Stomach (tissue), 19 donors: ENCODE results near the gene BCCIP. TPM values are rescaled to one million over a fixed set of nuclear protein-coding genes. Genes with fewer than 3 reads are reported as not detected.
A peak's percentile ranks its signal among the peaks of the same experiment; 100 is the strongest.

Source experiments
- DNase-seq, 2 donors: peaks; one replicate each; pipeline versions ENCODE4 v3.0.0 to v3.0.0-alpha.2; 2013 to 2019
- H3K27ac ChIP-seq, 5 donors: fragments of 200-600 bp in 4 of 5; sonication (generic) in 4 of 5; one replicate each; pipeline ENCODE4 v1.5.1; 2013 to 2019; ENCODE audit warnings: mild to moderate bottlenecking in 1 of 5, moderate library complexity in 1 of 5
- H3K27me3 ChIP-seq, 3 donors: fragments of 200-600 bp; sonication (generic); one replicate each; pipeline ENCODE4 v1.5.1; 2017 to 2019; ENCODE audit warnings: mixed run types in 1 of 3
- H3K36me3 ChIP-seq, 4 donors: fragments of 200-600 bp; sonication (generic); 1 replicate in 3 of 4; 2 replicates in 1 of 4; pipeline ENCODE4 v1.5.1; 2016 to 2019
- H3K4me1 ChIP-seq, 4 donors: fragments of 200-600 bp; sonication (generic); one replicate each; pipeline ENCODE4 v1.5.1; 2016 to 2019
- H3K4me3 ChIP-seq, 4 donors: fragments of 200-600 bp; sonication (generic) in 3 of 4; one replicate each; pipeline ENCODE4 v1.5.1; 2016 to 2019; ENCODE audit warnings: mild to moderate bottlenecking in 1 of 4
- H3K9me3 ChIP-seq, 4 donors: fragments of 200-600 bp; sonication (generic); one replicate each; pipeline ENCODE4 v1.5.1; 2016 to 2019
- EP300 ChIP-seq: sonication (generic); formaldehyde crosslinking; IDR thresholded peaks from one replicate; pipeline ENCODE4 v1.6.1; 2017; ENCODE audit warnings: antibody characterized with exemption
- POLR2A ChIP-seq, 4 donors: fragments of 450-650 bp; IDR thresholded peaks; one replicate each; pipeline ENCODE4 v1.6.1; 2016; ENCODE audit warnings: antibody characterized with exemption in 4 of 4, control low read depth in 2 of 4, mild to moderate bottlenecking in 1 of 4, moderate library complexity in 1 of 4
- POLR2AphosphoS5 ChIP-seq, 3 donors: sonication (generic); formaldehyde crosslinking; IDR thresholded peaks; one replicate each; pipeline ENCODE4 v1.6.1; 2016; ENCODE audit warnings: antibody characterized with exemption in 3 of 3
- WGBS, 5 donors: extraction: QIAGEN DNeasy Blood & Tissue Kit in 3 of 5; methylation state at CpG; one replicate each; pipeline versions ENCODE4 v1.1.5 to v1.1.7; 2013 to 2018; 5-methylcytosine and 5-hydroxymethylcytosine counted together
- intact Hi-C: fragments of 100-400 bp; cut with DNase I; formaldehyde crosslinking; loops from one replicate; pipeline ENCODE4 v1.15.1; 2023; ENCODE audit warnings: low total_unique reads
- long read RNA-seq, 10 donors: transcript quantifications; one replicate each; lab custom pipeline, GENCODE V29; 2026
- polyA plus RNA-seq, 3 donors: library from polyadenylated mRNA; stranded (reverse); fragments of 200-250 nt; gene quantifications; one replicate each; pipeline ENCODE4 v1.2.3, GENCODE V29; 2013
- total RNA-seq, 5 donors: library from RNA; depleted of rRNA; stranded (reverse); fragments of >200 nt; gene quantifications; one replicate each; pipeline versions ENCODE4 v1.1.0 to v1.2.3, GENCODE V29; 2014 to 2016
- TF ChIP-seq, protein P1 (sequence below), 7 experiments: fragments of 450-650 bp in 4 of 7; fragments of 200-600 bp in 3 of 7; sonication (generic) in 3 of 7; IDR thresholded peaks; one replicate each; pipeline ENCODE4 v1.5.1; 2016 to 2019; ENCODE audit warnings: antibody characterized with exemption in 7 of 7, control low read depth in 2 of 7, mild to moderate bottlenecking in 1 of 7
- donor health status: healthy with polysubstance abuse.
- donor health status: Bipolar disorder and iron deficiency.
- donor health status: healthy.

The BCCIP gene
- 10 to 100 TPM in 2 of 5 donors, 1 to 10 TPM in 3; 4.1 to 53.0 (median 6.7) TPM for total RNA-seq
- 10 to 100 TPM; 60.4 to 75.2 (median 67.5) TPM for polyA plus RNA-seq
- long read RNA-seq, donor 1, partial matches to known transcripts = 18 of 23 reads
- long read RNA-seq, donor 1, other reads (novel, unspliced or antisense) = 0 of 23 reads
- long read RNA-seq, donor 2, transcript BCCIP-202 (7 exons, 2,337 nt) = major isoform, 6 of 48 reads
- long read RNA-seq, donor 2, transcript BCCIP-201 (7 exons, 1,236 nt) = major isoform, 6 of 48 reads
- long read RNA-seq, donor 2, partial matches to known transcripts = 32 of 48 reads
- long read RNA-seq, donor 2, other reads (novel, unspliced or antisense) = 0 of 48 reads
- long read RNA-seq, donor 3, transcript BCCIP-201 (7 exons, 1,236 nt) = major isoform, 5 of 44 reads
- long read RNA-seq, donor 3, partial matches to known transcripts = 34 of 44 reads
- long read RNA-seq, donor 3, other reads (novel, unspliced or antisense) = 0 of 44 reads
- long read RNA-seq, donor 4, partial matches to known transcripts = 0 of 3 reads
- long read RNA-seq, donor 4, other reads (novel, unspliced or antisense) = 0 of 3 reads
- long read RNA-seq, donor 5, transcript BCCIP-202 (7 exons, 2,337 nt) = major isoform, 7 of 35 reads
- long read RNA-seq, donor 5, partial matches to known transcripts = 21 of 35 reads
- long read RNA-seq, donor 5, other reads (novel, unspliced or antisense) = 0 of 35 reads
- long read RNA-seq, donor 6, transcript BCCIP-201 (7 exons, 1,236 nt) = major isoform, 21 of 50 reads
- long read RNA-seq, donor 6, transcript BCCIP-202 (7 exons, 2,337 nt) = minor isoform, 13 of 50 reads
- long read RNA-seq, donor 6, transcript BCCIP-203 (8 exons, 1,433 nt) = minor isoform, 16 of 50 reads
- long read RNA-seq, donor 6, partial matches to known transcripts = 0 of 50 reads
- long read RNA-seq, donor 6, other reads (novel, unspliced or antisense) = 0 of 50 reads
- long read RNA-seq, donor 7, transcript BCCIP-203 (8 exons, 1,433 nt) = major isoform, 5 of 49 reads
- long read RNA-seq, donor 7, transcript BCCIP-202 (7 exons, 2,337 nt) = major isoform, 5 of 49 reads
- long read RNA-seq, donor 7, partial matches to known transcripts = 36 of 49 reads
- long read RNA-seq, donor 7, other reads (novel, unspliced or antisense) = 0 of 49 reads
- long read RNA-seq, donor 8, transcript BCCIP-201 (7 exons, 1,236 nt) = major isoform, 13 of 72 reads
- long read RNA-seq, donor 8, transcript BCCIP-203 (8 exons, 1,433 nt) = minor isoform, 10 of 72 reads
- long read RNA-seq, donor 8, partial matches to known transcripts = 48 of 72 reads
- long read RNA-seq, donor 8, other reads (novel, unspliced or antisense) = 0 of 72 reads
- long read RNA-seq, donor 9, transcript BCCIP-201 (7 exons, 1,236 nt) = major isoform, 10 of 63 reads
- long read RNA-seq, donor 9, partial matches to known transcripts = 49 of 63 reads
- long read RNA-seq, donor 9, other reads (novel, unspliced or antisense) = 0 of 63 reads
- long read RNA-seq, donor 10, partial matches to known transcripts = 0 of 4 reads
- long read RNA-seq, donor 10, other reads (novel, unspliced or antisense) = 0 of 4 reads

DNA sequence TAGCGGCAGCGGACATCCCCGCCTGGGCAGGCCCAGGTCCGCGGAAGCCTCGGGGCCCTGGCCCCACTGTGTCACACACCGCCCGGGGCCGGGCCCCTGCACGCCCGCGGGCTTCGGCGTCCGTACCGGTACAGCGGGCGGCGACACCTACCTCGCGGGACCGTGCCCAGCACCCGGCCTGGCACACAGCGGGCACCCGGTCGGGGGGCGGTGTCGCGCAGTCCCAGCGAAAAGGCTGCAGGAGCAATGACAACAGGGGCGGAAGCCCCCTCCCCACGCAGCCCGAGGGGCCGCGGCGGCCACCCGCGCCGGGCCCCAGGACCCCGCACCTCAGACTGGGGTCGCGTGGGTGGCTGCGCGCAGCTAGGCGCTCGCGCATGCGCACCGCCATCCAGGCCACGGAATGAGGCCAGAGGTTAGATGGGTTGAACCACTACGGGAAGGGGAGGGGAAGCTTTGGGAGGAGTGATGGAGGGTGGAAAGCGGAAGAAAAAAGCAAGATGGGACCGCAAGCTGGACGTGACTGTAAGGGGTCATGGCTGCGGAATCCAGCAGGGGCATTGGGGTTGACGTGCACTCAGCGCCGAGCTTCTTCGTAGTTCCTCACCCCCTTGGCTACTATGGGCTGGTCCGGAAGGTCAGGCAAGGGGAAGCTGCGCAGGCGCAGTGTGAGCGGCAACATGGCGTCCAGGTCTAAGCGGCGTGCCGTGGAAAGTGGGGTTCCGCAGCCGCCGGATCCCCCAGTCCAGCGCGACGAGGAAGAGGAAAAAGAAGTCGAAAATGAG is at the start of gene BCCIP, which contains the start of gene UROS:
Gene BCCIP (plus strand): TSS at position 669 of the 785 bp plus-strand sequence. CDS start 12 bp downstream, at position 681.
Gene UROS (minus strand): TSS at position 381 of the 785 bp plus-strand sequence. CDS start 6,759 bp downstream, outside the sequence.
- no peak for TF ChIP-seq EP300
- TF ChIP-seq POLR2A (IDR thresholded peaks at IDR 0.05) = no peak
- TF ChIP-seq, protein P1, sequence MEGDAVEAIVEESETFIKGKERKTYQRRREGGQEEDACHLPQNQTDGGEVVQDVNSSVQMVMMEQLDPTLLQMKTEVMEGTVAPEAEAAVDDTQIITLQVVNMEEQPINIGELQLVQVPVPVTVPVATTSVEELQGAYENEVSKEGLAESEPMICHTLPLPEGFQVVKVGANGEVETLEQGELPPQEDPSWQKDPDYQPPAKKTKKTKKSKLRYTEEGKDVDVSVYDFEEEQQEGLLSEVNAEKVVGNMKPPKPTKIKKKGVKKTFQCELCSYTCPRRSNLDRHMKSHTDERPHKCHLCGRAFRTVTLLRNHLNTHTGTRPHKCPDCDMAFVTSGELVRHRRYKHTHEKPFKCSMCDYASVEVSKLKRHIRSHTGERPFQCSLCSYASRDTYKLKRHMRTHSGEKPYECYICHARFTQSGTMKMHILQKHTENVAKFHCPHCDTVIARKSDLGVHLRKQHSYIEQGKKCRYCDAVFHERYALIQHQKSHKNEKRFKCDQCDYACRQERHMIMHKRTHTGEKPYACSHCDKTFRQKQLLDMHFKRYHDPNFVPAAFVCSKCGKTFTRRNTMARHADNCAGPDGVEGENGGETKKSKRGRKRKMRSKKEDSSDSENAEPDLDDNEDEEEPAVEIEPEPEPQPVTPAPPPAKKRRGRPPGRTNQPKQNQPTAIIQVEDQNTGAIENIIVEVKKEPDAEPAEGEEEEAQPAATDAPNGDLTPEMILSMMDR (IDR thresholded peaks at IDR 0.05) = peak in 1 of 7 experiments; percentile 21
- TF ChIP-seq POLR2AphosphoS5 (IDR thresholded peaks at IDR 0.05) = peak; percentile 35 to 86 (median 73)
- Histone ChIP-seq H3K27me3 (no peaks in the 10 kb centered on the region), H3K36me3 (peaks cover 7 to 16% (median 16%) of the 10 kb centered on the region in 4 donors), H3K4me1 (peaks cover 31 to 57% (median 45%) of the 10 kb centered on the region in 4 donors), H3K4me3 (peak within 1 kb of the TSS; percentile 83 to 96 (median 90)), H3K27ac (peak within 1 kb of the TSS; percentile 86 to 90 (median 89)), H3K9me3 (no peaks in the 10 kb centered on the region)
- intact Hi-C loops = no loop called here
- peak; percentile 93 to 96 for DNase-seq
- 0 to 1% (median 0%) methylated on average over 57 to 74 of the region's 74 CpGs for WGBS, 5 donors

- Histone ChIP-seq H3K9me3 (no peaks in the 10 kb centered on the region), H3K4me3 (peak overlapping the region in 2 of 4 donors; percentile 22 to 27), H3K36me3 (peaks cover 0 to 7% (median 5%) of the 10 kb centered on the region in 4 donors), H3K27me3 (peaks cover 0 to 14% (median 0%) of the 10 kb centered on the region in 3 donors), H3K4me1 (peaks cover 0 to 10% (median 2%) of the 10 kb centered on the region in 4 donors), H3K27ac (no peak overlapping the region)
- no peak for DNase-seq
- TF ChIP-seq POLR2AphosphoS5 (IDR thresholded peaks at IDR 0.05) (no peak), EP300 (no peak), POLR2A (IDR thresholded peaks at IDR 0.05) (no peak)
- TF ChIP-seq, protein P1 (IDR thresholded peaks at IDR 0.05) = no peak
- intact Hi-C loops = no loop called here
- 63 to 85% (median 80%) methylated on average over 5 to 75 of the region's 75 CpGs for WGBS, 5 donors
Observed at GRCh38 chr10:125773687-125774543, 49.4 kb upstream of the BCCIP start.

DNA sequence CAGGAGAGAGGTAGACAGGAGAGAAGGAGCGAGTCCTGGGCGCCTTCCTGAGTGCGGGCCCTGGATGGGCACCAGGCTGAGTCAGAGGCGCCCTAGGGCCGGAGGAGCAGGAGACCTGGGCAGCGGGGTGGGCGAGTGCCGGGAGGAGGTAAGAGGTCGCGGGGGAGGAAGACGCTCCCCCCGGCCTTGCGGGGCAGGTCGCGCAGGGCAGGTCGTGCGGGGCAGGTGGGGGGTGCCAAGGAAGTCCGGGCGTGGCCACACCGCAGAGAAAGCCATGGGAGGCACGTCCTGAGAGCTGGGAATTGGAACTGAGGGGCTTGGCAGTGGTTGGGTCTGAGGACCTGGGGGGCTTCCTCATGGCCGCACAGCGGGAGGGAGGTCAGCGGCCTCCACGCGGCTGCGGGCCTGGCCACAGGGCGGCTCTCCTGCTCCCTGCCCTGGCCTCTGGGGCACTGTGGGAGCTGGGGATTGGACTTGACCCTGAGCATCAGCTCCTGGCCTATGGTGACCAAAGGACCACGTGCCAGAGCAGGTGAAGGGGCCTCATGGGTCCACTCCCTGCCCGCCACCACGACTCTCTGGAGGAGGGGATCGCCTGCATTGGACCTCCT is 48.7 kb upstream of the BCCIP start:
- Histone ChIP-seq H3K36me3 (no peaks in the 10 kb centered on the region), H3K4me3 (no peak overlapping the region), H3K27me3 (peaks cover 0 to 14% (median 0%) of the 10 kb centered on the region in 3 donors), H3K9me3 (no peaks in the 10 kb centered on the region), H3K4me1 (peaks cover 0 to 7% (median 0%) of the 10 kb centered on the region in 4 donors), H3K27ac (no peak overlapping the region)
- WGBS, 5 donors = 89 to 93% (median 92%) methylated on average over 22 to 32 of the region's 32 CpGs
- TF ChIP-seq POLR2A (IDR thresholded peaks at IDR 0.05) (no peak), EP300 (no peak), POLR2AphosphoS5 (IDR thresholded peaks at IDR 0.05) (no peak)
- TF ChIP-seq, protein P1 (IDR thresholded peaks at IDR 0.05) = no peak
- intact Hi-C loops = no loop called here
- DNase-seq = no peak
